ENCODE data around the gene DTX3.
A peak's percentile ranks its signal among the peaks of the same experiment; 100 is the strongest.
"Not testable (repeated sequence)": the region's sequence is repeated elsewhere in the genome, so short reads cannot be mapped to it uniquely, and the experiment has no call there.

The DTX3 gene

GRCh38 chr12:57641699-57642442 lies 37.2 kb downstream of the DTX3 start:
- Histone ChIP-seq H3K36me3 (ENCODE audit: insufficient read depth, low read length) (no peaks in the 10 kb centered on the region), H3K4me1 (ENCODE audit: insufficient read depth, low read length) (no peaks in the 10 kb centered on the region), H3K27me3 (ENCODE audit: insufficient read depth, low read length, poor library complexity) (no peaks in the 10 kb centered on the region), H3K4me2 (ENCODE audit: insufficient read depth, low read length) (no peak overlapping the region), H3K9me3 (ENCODE audit: insufficient read depth, low read length, severe bottlenecking) (peaks cover 14% of the 10 kb centered on the region), H4K20me1 (ENCODE audit: insufficient read depth, low read length) (no peaks in the 10 kb centered on the region), H3K79me2 (ENCODE audit: insufficient read depth, low read length) (no peaks in the 10 kb centered on the region), H3K4me3 (ENCODE audit: low read depth in 1 of 2, low read length in 2 of 2) (no peak overlapping the region), H3K9ac (ENCODE audit: low read depth, low read length) (no peak overlapping the region), H2AFZ (ENCODE audit: low read depth, low read length) (no peak overlapping the region), H3K27ac (ENCODE audit: low read length) (no peak overlapping the region)
- ATAC-seq (ENCODE audit: insufficient read depth, low read depth) = no peak
- no peak for TF ChIP-seq EZH2 (IDR thresholded peaks at IDR 0.05; ENCODE audit: borderline replicate concordance, low read depth, low read length, severe bottlenecking)
- TF ChIP-seq CTCF (IDR thresholded peaks at IDR 0.05; ENCODE audit: borderline replicate concordance, extremely low read depth, low read length, poor library complexity, severe bottlenecking) = no peak
- DNase-seq = no peak

- not testable (repeated sequence) for H3K4me1 ChIP-seq (ENCODE audit: insufficient read depth, low read length); H3K27me3 ChIP-seq (ENCODE audit: insufficient read depth, low read length, poor library complexity); H3K4me2 ChIP-seq (ENCODE audit: insufficient read depth, low read length); H3K36me3 ChIP-seq (ENCODE audit: insufficient read depth, low read length); ATAC-seq (ENCODE audit: insufficient read depth, low read depth); H3K79me2 ChIP-seq (ENCODE audit: insufficient read depth, low read length); H3K9ac ChIP-seq (ENCODE audit: low read depth, low read length); H3K4me3 ChIP-seq (ENCODE audit: low read depth in 1 of 2, low read length in 2 of 2); H3K27ac ChIP-seq (ENCODE audit: low read length); H2AFZ ChIP-seq (ENCODE audit: low read depth, low read length); H4K20me1 ChIP-seq (ENCODE audit: insufficient read depth, low read length)
- H3K9me3 ChIP-seq (ENCODE audit: insufficient read depth, low read length, severe bottlenecking) = peaks cover 14% of the 10 kb centered on the region
- peak; percentile 35 for DNase-seq
These were observed 41.5 kb downstream of the DTX3 start for GRCh38 chr12:57645990-57646658.

GRCh38 chr12:57646659-57647049 lies 42.0 kb downstream of the DTX3 start:
- ATAC-seq (ENCODE audit: insufficient read depth, low read depth); H4K20me1 ChIP-seq (ENCODE audit: insufficient read depth, low read length); H3K36me3 ChIP-seq (ENCODE audit: insufficient read depth, low read length); H3K9ac ChIP-seq (ENCODE audit: low read depth, low read length); H3K4me2 ChIP-seq (ENCODE audit: insufficient read depth, low read length); DNase-seq; H3K4me3 ChIP-seq (ENCODE audit: low read depth in 1 of 2, low read length in 2 of 2); H3K4me1 ChIP-seq (ENCODE audit: insufficient read depth, low read length); H3K27ac ChIP-seq (ENCODE audit: low read length); H2AFZ ChIP-seq (ENCODE audit: low read depth, low read length); H3K27me3 ChIP-seq (ENCODE audit: insufficient read depth, low read length, poor library complexity); H3K79me2 ChIP-seq (ENCODE audit: insufficient read depth, low read length): not testable (repeated sequence)
- H3K9me3 ChIP-seq (ENCODE audit: insufficient read depth, low read length, severe bottlenecking) = peaks cover 14% of the 10 kb centered on the region

GRCh38 chr12:57654042-57654441 lies 49.4 kb downstream of the DTX3 start:
- DNase-seq (no peak), ATAC-seq (ENCODE audit: insufficient read depth, low read depth) (no peak)
- H3K4me1 ChIP-seq (ENCODE audit: insufficient read depth, low read length) = no peaks in the 10 kb centered on the region

More at GRCh38 chr12:57654042-57654441, 49.4 kb downstream of the DTX3 start:
- peaks cover 9% of the 10 kb centered on the region for H3K9me3 ChIP-seq (ENCODE audit: insufficient read depth, low read length, severe bottlenecking)
- no peaks in the 10 kb centered on the region for H3K27me3 ChIP-seq (ENCODE audit: insufficient read depth, low read length, poor library complexity)
- no peaks in the 10 kb centered on the region for H3K79me2 ChIP-seq (ENCODE audit: insufficient read depth, low read length)
- H2AFZ ChIP-seq (ENCODE audit: low read depth, low read length) = no peak overlapping the region
- TF ChIP-seq CTCF (IDR thresholded peaks at IDR 0.05; ENCODE audit: borderline replicate concordance, extremely low read depth, low read length, poor library complexity, severe bottlenecking) (no peak), EZH2 (IDR thresholded peaks at IDR 0.05; ENCODE audit: borderline replicate concordance, low read depth, low read length, severe bottlenecking) (no peak)
- no peaks in the 10 kb centered on the region for H4K20me1 ChIP-seq (ENCODE audit: insufficient read depth, low read length)
- no peak overlapping the region for H3K27ac ChIP-seq (ENCODE audit: low read length)
- H3K4me3 ChIP-seq (ENCODE audit: low read depth in 1 of 2, low read length in 2 of 2) = no peak overlapping the region
- no peak overlapping the region for H3K4me2 ChIP-seq (ENCODE audit: insufficient read depth, low read length)
- no peak overlapping the region for H3K9ac ChIP-seq (ENCODE audit: low read depth, low read length)
- no peaks in the 10 kb centered on the region for H3K36me3 ChIP-seq (ENCODE audit: insufficient read depth, low read length)
